Measurements from ENCODE around the gene IGLL5. TPM values are rescaled to one million over a fixed set of nuclear protein-coding genes. Genes with fewer than 3 reads are reported as not detected.

Gene IGLL5
- total and polyA plus RNA-seq, 9 of the 15 experiments (the other 6 are each of a cell fraction or from before 2014, with no cell fraction given): not detected

GRCh38 chr22:22896601-22897000 is 9.0 kb downstream of the IGLL5 start:
- Histone ChIP-seq H3K27me3 (ENCODE audit: control insufficient read depth in 2 of 2, insufficient read depth in 2 of 2, low read length in 2 of 2) (peaks cover 13 to 47% of the 10 kb centered on the region in 2 experiments; a peak in 4 of 5 replicates), H3K27ac (ENCODE audit: extremely low read depth, low read depth, low read length) (no peak overlapping the region), H3K9me1 (ENCODE audit: control insufficient read depth, insufficient read depth, low read length) (no peaks in the 10 kb centered on the region), H3K4me2 (ENCODE audit: insufficient read depth, low read length) (no peak overlapping the region), H3K4me1 (replicated peaks in 1 of 2; ENCODE audit: control insufficient read depth in 2 of 2, insufficient read depth in 2 of 2, low read length in 2 of 2) (no peaks in the 10 kb centered on the region), H2AFZ (ENCODE audit: low read depth, low read length) (no peak overlapping the region), H3K36me3 (ENCODE audit: control insufficient read depth, insufficient read depth, low read length) (no peaks in the 10 kb centered on the region), H3K9me3 (replicated peaks; ENCODE audit: control insufficient read depth, insufficient read depth, low read depth, low read length) (no peaks in the 10 kb centered on the region), H3K9ac (ENCODE audit: insufficient read depth in 1 of 2, low read depth in 2 of 2, low read length in 2 of 2) (no peak overlapping the region), H3K4me3 (no peak overlapping the region), H4K20me1 (replicated peaks; ENCODE audit: control insufficient read depth, insufficient read depth, low read length) (peaks cover 53% of the 10 kb centered on the region), H3K79me2 (ENCODE audit: control insufficient read depth, insufficient read depth, low read length) (no peaks in the 10 kb centered on the region)
- under 1% methylated on average over 3 of the region's 3 CpGs for WGBS (ENCODE audit: insufficient coverage, low coverage, missing lambda C conversion rate)
- no peak for FAIRE-seq
- in situ Hi-C loops (cut with MboI): no loop called here
- no TSS peak for BruUV-seq (replicated peaks)
- no peak for ATAC-seq
- ChIA-PET CTCF (ENCODE audit: low intra/inter-chr PET ratio) (interaction anchor here (0.5 to 1.8 kb wide), 3 partner anchors 13 to 234 kb away, joined by 3 to 4 read pairs (median 3); no protein-coding TSS in a partner anchor), POLR2A (interaction anchor here (0.6 to 6.6 kb wide), 17 partner anchors 10 to 109 kb away, joined by 3 to 41 read pairs (median 4); partner anchors contain the start of gene IGLL5)
- intact Hi-C loops (cut with micrococcal nuclease): no loop called here
- peak in 3 of 4 experiments; percentile 56 to 58 (median 56) for DNase-seq (ENCODE audit: extremely low read depth in 1 of 4, low spot score in 3 of 4)
- TF ChIP-seq NEUROD1 (IDR thresholded peaks at IDR 0.05; ENCODE audit: borderline replicate concordance, low read depth, low read length, partially characterized antibody) (no peak), ARID4B (CRISPR knock-in tag; IDR thresholded peaks at IDR 0.05) (0 out of 2 replicates have a peak, but pooled peaks have one; percentile 51), MTA3 (IDR thresholded peaks at IDR 0.05; ENCODE audit: borderline replicate concordance) (no peak), TEAD4 (IDR thresholded peaks at IDR 0.05; ENCODE audit: low read length) (no peak), TEAD4 (CRISPR knock-in tag; IDR thresholded peaks at IDR 0.05; ENCODE audit: borderline replicate concordance) (peak; percentile 8; the same call in 1 of the 2 replicates), LARP7 (IDR thresholded peaks at IDR 0.05) (no peak), ZNF518B (CRISPR knock-in tag; IDR thresholded peaks at IDR 0.05) (no peak), JUN (IDR thresholded peaks at IDR 0.05; ENCODE audit: borderline replicate concordance, low read depth, low read length) (no peak), JUN (CRISPR knock-in tag; IDR thresholded peaks at IDR 0.05; ENCODE audit: borderline replicate concordance) (0 out of 2 replicates have a peak, but pooled peaks have one; percentile 26)

All from K562 (cell line).